BE2C (cell line): Measurements from ENCODE around the gene BBS2.
"Not testable (repeated sequence)": the region's sequence is repeated elsewhere in the genome, so short reads cannot be mapped to it uniquely, and the experiment has no call there.

Source experiments
- DNase-seq: peaks from one replicate; pipeline ENCODE4 v3.0.0-alpha.2; 2020
- H3K27me3 ChIP-seq: fragments of 250-450 bp; sonication (Bioruptor Pico); 2 replicates; pipeline ENCODE4 v1.5.1; 2020; ENCODE audit warnings: mild to moderate bottlenecking
- H3K36me3 ChIP-seq: fragments of 250-450 bp; sonication (Bioruptor Pico); 2 replicates; pipeline ENCODE4 v1.5.1; 2020; ENCODE audit warnings: mild to moderate bottlenecking
- H3K4me1 ChIP-seq: fragments of 250-450 bp; sonication (Bioruptor Pico); 2 replicates; pipeline ENCODE4 v1.5.1; 2020
- H3K4me3 ChIP-seq: 2 replicates; pipeline ENCODE4 v1.5.1; 2011; ENCODE audit warnings: low read depth, low read length
- H3K9me3 ChIP-seq: fragments of 250-450 bp; sonication (Bioruptor Pico); 2 replicates; pipeline ENCODE4 v1.5.1; 2020
- CTCF ChIP-seq: IDR thresholded peaks from 2 replicates; pipeline ENCODE4 v1.5.1; 2012; ENCODE audit warnings: mild to moderate bottlenecking, low read depth, low read length

BBS2 gene

GRCh38 chr16:56506941-56507340 lies 12.9 kb downstream of the BBS2 start:
- Histone ChIP-seq H3K27me3 (no peaks in the 10 kb centered on the region), H3K9me3 (no peaks in the 10 kb centered on the region), H3K36me3 (no peaks in the 10 kb centered on the region; the same call in none of the 2 replicates), H3K4me1 (no peaks in the 10 kb centered on the region), H3K4me3 (no peak overlapping the region)
- no peak for DNase-seq
- TF ChIP-seq CTCF = no peak

- no peak for DNase-seq
- Histone ChIP-seq H3K4me3 (no peak overlapping the region), H3K36me3 (no peaks in the 10 kb centered on the region; the same call in none of the 2 replicates), H3K9me3 (no peaks in the 10 kb centered on the region), H3K4me1 (no peaks in the 10 kb centered on the region), H3K27me3 (no peaks in the 10 kb centered on the region)
- TF ChIP-seq CTCF = no peak
These were observed 14.6 kb downstream of the BBS2 start for GRCh38 chr16:56505181-56505580.

- TF ChIP-seq CTCF = no peak
These were observed 26.0 kb downstream of the BBS2 start for GRCh38 chr16:56493815-56494214.

DNA sequence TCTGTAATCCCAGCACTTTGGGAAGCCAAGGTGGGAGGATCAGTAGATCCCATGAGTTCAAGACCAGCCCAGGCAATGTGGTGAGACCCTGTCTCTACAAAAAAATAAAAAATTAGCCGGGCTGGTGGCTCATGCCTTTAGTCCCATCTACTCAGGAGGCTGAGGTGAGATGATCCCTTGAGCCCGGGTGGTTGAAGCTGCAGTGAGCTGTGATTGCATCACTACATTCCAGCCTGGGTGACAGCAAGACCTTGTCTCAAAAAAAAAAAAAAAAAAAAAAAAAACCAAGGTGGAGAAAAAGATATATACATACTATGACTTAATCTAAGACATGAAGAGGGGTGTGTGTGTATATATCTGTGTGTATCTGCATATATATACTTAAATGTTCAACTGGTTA lies 26.7 kb downstream of the BBS2 start:
- Histone ChIP-seq H3K36me3 (no peaks in the 10 kb centered on the region), H3K27me3 (no peaks in the 10 kb centered on the region), H3K4me3 (no peak overlapping the region), H3K4me1 (no peaks in the 10 kb centered on the region), H3K9me3 (no peaks in the 10 kb centered on the region)
- no peak for TF ChIP-seq CTCF
- DNase-seq = no peak

More at GRCh38 chr16:56493815-56494214, 26.0 kb downstream of the BBS2 start:
- no peak overlapping the region for H3K4me3 ChIP-seq
- no peaks in the 10 kb centered on the region for H3K9me3 ChIP-seq
- H3K4me1 ChIP-seq = no peaks in the 10 kb centered on the region
- no peaks in the 10 kb centered on the region for H3K36me3 ChIP-seq
- no peaks in the 10 kb centered on the region for H3K27me3 ChIP-seq
- no peak for DNase-seq

- no peaks in the 10 kb centered on the region for H3K9me3 ChIP-seq
- H3K36me3 ChIP-seq = no peaks in the 10 kb centered on the region
- no peaks in the 10 kb centered on the region for H3K4me1 ChIP-seq
- no peak for TF ChIP-seq CTCF
- H3K4me3 ChIP-seq = no peak overlapping the region
- DNase-seq = no peak
- H3K27me3 ChIP-seq = no peaks in the 10 kb centered on the region
These were observed 28.1 kb downstream of the BBS2 start for GRCh38 chr16:56491657-56492261.

DNA sequence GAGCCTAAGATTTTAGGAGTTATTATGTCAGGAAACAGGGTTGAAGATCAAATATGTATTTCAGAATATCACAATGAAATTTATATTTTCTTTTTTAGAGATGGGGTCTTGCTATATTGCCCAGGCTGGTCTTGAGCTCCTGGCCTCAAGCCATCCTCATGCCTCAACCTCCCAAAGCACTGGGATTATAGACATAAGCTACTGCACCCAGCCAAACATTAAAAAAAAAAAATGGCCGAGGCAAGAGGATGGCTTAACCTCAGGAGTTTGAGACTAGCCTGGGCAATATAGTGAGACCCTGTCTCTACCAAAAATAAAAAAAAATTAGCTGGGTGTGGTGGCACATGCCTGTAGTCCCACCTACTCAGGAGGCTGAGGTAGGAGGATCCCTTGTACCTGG lies 31.0 kb downstream of the BBS2 start:
- not testable (repeated sequence) for DNase-seq

More for the DNA sequence above, 31.0 kb downstream of the BBS2 start:
- H3K36me3 ChIP-seq, H3K27me3 ChIP-seq, H3K4me3 ChIP-seq, H3K9me3 ChIP-seq, H3K4me1 ChIP-seq: not testable (repeated sequence)
